MM.1S (cell line): ENCODE results near the gene DARS1.
A peak's percentile ranks its signal among the peaks of the same experiment; 100 is the strongest.

Experiments
- DNase-seq: peaks from one replicate; pipeline ENCODE4 v3.0.0-alpha.2; 2015
- H2AFZ ChIP-seq: fragments of 300-600 bp; sonication (generic); 2 replicates; pipeline ENCODE4 v1.6.0; 2016; ENCODE audit warnings: antibody characterized with exemption, low read length
- H3F3A ChIP-seq: fragments of 300-600 bp; sonication (generic); 2 replicates; pipeline ENCODE4 v1.6.1; 2016; ENCODE audit warnings: mild to moderate bottlenecking, antibody characterized with exemption, low read length, moderate library complexity, mixed read lengths; ENCODE audit not compliant: insufficient read depth
- H3K27ac ChIP-seq: fragments of 300-600 bp; sonication (generic); 2 replicates; pipeline ENCODE4 v1.5.1; 2016; ENCODE audit warnings: mild to moderate bottlenecking, low read length
- H3K27me3 ChIP-seq: fragments of 300-600 bp; sonication (generic); replicated peaks from 2 replicates; pipeline ENCODE4 v1.6.0; 2016; ENCODE audit warnings: low read length; ENCODE audit not compliant: insufficient read depth
- H3K36me3 ChIP-seq: fragments of 300-600 bp; sonication (generic); replicated peaks from 2 replicates; pipeline ENCODE4 v1.6.1; 2016; ENCODE audit warnings: mild to moderate bottlenecking, low read length, mixed read lengths; ENCODE audit not compliant: insufficient read depth
- H3K4me1 ChIP-seq: fragments of 300-600 bp; sonication (generic); 2 replicates; pipeline ENCODE4 v1.6.1; 2016; ENCODE audit warnings: low read length, mixed read lengths
- H3K4me2 ChIP-seq: fragments of 300-600 bp; sonication (generic); 2 replicates; pipeline ENCODE4 v1.6.0; 2016; ENCODE audit warnings: low read depth, low read length
- H3K4me3 ChIP-seq: fragments of 300-600 bp; sonication (generic); 2 replicates; pipeline ENCODE4 v1.5.1; 2016; ENCODE audit warnings: low read length, mixed read lengths
- H3K79me2 ChIP-seq: fragments of 300-600 bp; sonication (generic); 2 replicates; pipeline ENCODE4 v1.6.1; 2016; ENCODE audit warnings: mixed run types, low read length, mixed read lengths
- H3K9ac ChIP-seq: fragments of 300-600 bp; sonication (generic); 2 replicates; pipeline ENCODE4 v1.6.1; 2016; ENCODE audit warnings: low read length, mixed read lengths
- H3K9me2 ChIP-seq: fragments of 300-600 bp; sonication (generic); replicated peaks from 2 replicates; pipeline ENCODE4 v1.6.1; 2016; ENCODE audit warnings: mild to moderate bottlenecking, low read length, mixed read lengths; ENCODE audit not compliant: insufficient read depth
- H3K9me3 ChIP-seq: fragments of 300-600 bp; sonication (generic); replicated peaks from 2 replicates; pipeline ENCODE4 v1.6.1; 2016; ENCODE audit warnings: mild to moderate bottlenecking, low read length, mixed read lengths; ENCODE audit not compliant: insufficient read depth
- H4K20me1 ChIP-seq: fragments of 300-600 bp; sonication (generic); 2 replicates; pipeline ENCODE4 v1.6.1; 2016; ENCODE audit warnings: mild to moderate bottlenecking, low read length, moderate library complexity, mixed read lengths; ENCODE audit not compliant: insufficient read depth
- CTCF ChIP-seq: fragments of 300-600 bp; sonication (generic); IDR thresholded peaks from 2 replicates; pipeline ENCODE4 v1.5.1; 2016; ENCODE audit warnings: antibody characterized with exemption, low read length, mixed read lengths
- EZH2 ChIP-seq: fragments of 300-600 bp; sonication (generic); optimal IDR thresholded peaks from 2 replicates; pipeline ENCODE3; 2017; ENCODE audit warnings: low read depth, mild to moderate bottlenecking, antibody characterized with exemption, low read length, mixed read lengths
- EZH2phosphoT487 ChIP-seq: fragments of 300-600 bp; sonication (generic); IDR thresholded peaks from 2 replicates; pipeline ENCODE4 v1.6.1; 2018; ENCODE audit warnings: antibody characterized with exemption, low read length

The DARS1 gene

GRCh38 chr2:135875491-135876065 lies 109.8 kb downstream of the DARS1 start:
- peaks cover 6% of the 10 kb centered on the region; the same call in 1 of the 2 replicates for H3F3A ChIP-seq
- peak overlapping the region; percentile 82 for H3K27ac ChIP-seq
- DNase-seq, result peak; percentile 76
- peak overlapping the region; percentile 61 for H2AFZ ChIP-seq
- peak overlapping the region; percentile 91 for H3K4me2 ChIP-seq
- peak overlapping the region; percentile 93 for H3K9ac ChIP-seq
- H3K36me3 ChIP-seq, result no peaks in the 10 kb centered on the region; the same call in 1 of the 2 replicates
- H3K9me2 ChIP-seq, result no peaks in the 10 kb centered on the region
- peak overlapping the region; percentile 95 for H3K4me3 ChIP-seq
- H3K27me3 ChIP-seq, result no peaks in the 10 kb centered on the region
- H3K9me3 ChIP-seq, result no peaks in the 10 kb centered on the region
- peaks cover 48% of the 10 kb centered on the region for H3K79me2 ChIP-seq
- peaks cover 12% of the 10 kb centered on the region; the same call in 1 of the 2 replicates for H4K20me1 ChIP-seq
- TF ChIP-seq CTCF, result no peak
- no peak for TF ChIP-seq EZH2phosphoT487
- no peak for TF ChIP-seq EZH2
- peaks cover 10% of the 10 kb centered on the region for H3K4me1 ChIP-seq

DNA sequence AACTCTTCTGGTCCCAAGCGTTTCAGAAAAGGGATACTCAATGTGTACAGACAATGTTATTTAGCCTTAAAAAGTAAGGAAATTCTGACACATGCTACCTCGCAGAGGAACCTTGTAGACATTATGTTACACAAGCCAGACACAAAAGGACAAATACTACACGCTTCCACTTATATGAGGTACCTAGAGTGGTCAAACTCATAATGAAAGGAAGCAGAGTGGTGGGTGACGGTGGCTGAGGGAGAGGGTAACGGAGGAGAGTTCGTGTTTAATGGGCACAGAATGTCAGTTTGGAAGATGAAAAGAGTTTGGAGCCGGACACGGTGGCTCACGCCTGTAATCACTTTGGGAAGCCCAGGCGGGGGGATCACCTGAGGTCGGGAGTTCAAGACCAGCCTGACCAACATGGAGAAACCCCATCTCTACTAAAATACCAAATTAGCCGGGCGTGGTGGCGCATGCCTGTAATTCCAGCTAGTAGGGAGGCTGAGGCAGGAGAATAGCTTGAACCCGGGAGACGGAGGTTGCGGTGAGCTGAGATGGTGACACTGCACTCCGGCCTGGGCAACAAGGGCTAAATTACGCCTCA lies 110.6 kb downstream of the DARS1 start:
- Histone ChIP-seq H4K20me1 (peaks cover 12% of the 10 kb centered on the region; the same call in 1 of the 2 replicates), H3F3A (peaks cover 6% of the 10 kb centered on the region; the same call in 1 of the 2 replicates), H3K9ac (peak overlapping the region; percentile 93), H3K9me3 (no peaks in the 10 kb centered on the region), H3K4me1 (peaks cover 10% of the 10 kb centered on the region), H3K27me3 (no peaks in the 10 kb centered on the region), H2AFZ (no peak overlapping the region), H3K79me2 (peaks cover 55% of the 10 kb centered on the region), H3K36me3 (peaks cover 5% of the 10 kb centered on the region), H3K9me2 (no peaks in the 10 kb centered on the region), H3K4me2 (peak overlapping the region; percentile 91), H3K4me3 (peak overlapping the region; percentile 95), H3K27ac (peak overlapping the region; percentile 82; the same call in 1 of the 2 replicates)
- DNase-seq, result no peak
- no peak for TF ChIP-seq CTCF
- TF ChIP-seq EZH2phosphoT487, result no peak
- TF ChIP-seq EZH2, result no peak

DNA sequence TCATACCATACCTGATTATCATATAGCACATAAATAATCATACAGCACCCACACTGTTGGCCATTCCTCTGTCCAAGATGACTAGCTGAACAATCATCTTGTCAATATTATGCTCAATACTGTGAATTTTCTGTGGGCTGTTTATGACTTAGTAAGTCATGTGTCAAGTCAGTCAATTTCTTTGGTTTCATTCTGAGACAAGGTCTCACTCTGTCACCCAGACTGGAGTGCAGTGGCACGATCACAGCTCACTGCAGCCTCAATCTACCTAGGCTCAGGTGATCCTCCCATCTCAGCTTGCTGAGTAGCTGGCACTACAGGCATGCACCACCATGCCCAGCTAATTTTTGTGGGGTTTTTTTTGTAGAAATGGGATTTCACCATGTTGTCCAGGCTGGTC lies 114.9 kb downstream of the DARS1 start:
- H3K9me3 ChIP-seq, result no peaks in the 10 kb centered on the region
- peaks cover 12% of the 10 kb centered on the region for H3K36me3 ChIP-seq
- no peaks in the 10 kb centered on the region for H3K9me2 ChIP-seq
- no peak overlapping the region for H3K27ac ChIP-seq
- peaks cover 12% of the 10 kb centered on the region for H4K20me1 ChIP-seq
- no peak overlapping the region for H3K4me3 ChIP-seq
- no peaks in the 10 kb centered on the region for H3K27me3 ChIP-seq
- H3K4me1 ChIP-seq, result peaks cover 10% of the 10 kb centered on the region
- no peak overlapping the region for H2AFZ ChIP-seq
- no peak overlapping the region for H3K4me2 ChIP-seq
- H3K9ac ChIP-seq, result no peak overlapping the region
- DNase-seq, result no peak
- H3F3A ChIP-seq, result no peaks in the 10 kb centered on the region
- H3K79me2 ChIP-seq, result peaks cover 62% of the 10 kb centered on the region
- no peak for TF ChIP-seq EZH2
- no peak for TF ChIP-seq EZH2phosphoT487
- TF ChIP-seq CTCF, result no peak
